ACC112 (cell line): Measurements from ENCODE around the gene IL17RC.
"Not testable (repeated sequence)": the region's sequence is repeated elsewhere in the genome, so short reads cannot be mapped to it uniquely, and the experiment has no call there.

Experiments used
- H2AFZ ChIP-seq: fragments of 200-600 bp; sonication (generic); one replicate; pipeline ENCODE4 v1.6.0; 2017; ENCODE audit warnings: antibody characterized with exemption, low read length; ENCODE audit not compliant: unreplicated experiment
- H3K27ac ChIP-seq: fragments of 200-600 bp; sonication (generic); 2 replicates; pipeline ENCODE4 v1.5.1; 2014; ENCODE audit warnings: low read depth, mild to moderate bottlenecking, antibody characterized with exemption, low read length, moderate library complexity
- H3K27me3 ChIP-seq: fragments of 200-600 bp; sonication (generic); 2 replicates; pipeline ENCODE4 v1.6.1; 2014; ENCODE audit warnings: mild to moderate bottlenecking, antibody characterized with exemption, low read length, moderate library complexity, mixed read lengths; ENCODE audit not compliant: insufficient read depth
- H3K36me3 ChIP-seq: fragments of 200-600 bp; sonication (generic); 2 replicates; pipeline ENCODE4 v1.6.1; 2016; ENCODE audit warnings: mild to moderate bottlenecking, antibody characterized with exemption, low read length, moderate library complexity, mixed read lengths; ENCODE audit not compliant: insufficient read depth
- H3K4me1 ChIP-seq: fragments of 200-600 bp; sonication (generic); one replicate; pipeline ENCODE4 v1.6.1; 2016; ENCODE audit warnings: low read length, mixed read lengths; ENCODE audit not compliant: insufficient read depth, unreplicated experiment, control insufficient read depth
- H3K4me3 ChIP-seq: fragments of 200-600 bp; sonication (generic); 2 replicates; pipeline ENCODE4 v1.5.1; 2014; ENCODE audit warnings: mild to moderate bottlenecking, low read depth, low read length
- H3K79me2 ChIP-seq: fragments of 200-600 bp; sonication (generic); one replicate; pipeline ENCODE4 v1.6.0; 2016; ENCODE audit warnings: low read length; ENCODE audit not compliant: control insufficient read depth, unreplicated experiment, insufficient read depth

Gene IL17RC, protein sequence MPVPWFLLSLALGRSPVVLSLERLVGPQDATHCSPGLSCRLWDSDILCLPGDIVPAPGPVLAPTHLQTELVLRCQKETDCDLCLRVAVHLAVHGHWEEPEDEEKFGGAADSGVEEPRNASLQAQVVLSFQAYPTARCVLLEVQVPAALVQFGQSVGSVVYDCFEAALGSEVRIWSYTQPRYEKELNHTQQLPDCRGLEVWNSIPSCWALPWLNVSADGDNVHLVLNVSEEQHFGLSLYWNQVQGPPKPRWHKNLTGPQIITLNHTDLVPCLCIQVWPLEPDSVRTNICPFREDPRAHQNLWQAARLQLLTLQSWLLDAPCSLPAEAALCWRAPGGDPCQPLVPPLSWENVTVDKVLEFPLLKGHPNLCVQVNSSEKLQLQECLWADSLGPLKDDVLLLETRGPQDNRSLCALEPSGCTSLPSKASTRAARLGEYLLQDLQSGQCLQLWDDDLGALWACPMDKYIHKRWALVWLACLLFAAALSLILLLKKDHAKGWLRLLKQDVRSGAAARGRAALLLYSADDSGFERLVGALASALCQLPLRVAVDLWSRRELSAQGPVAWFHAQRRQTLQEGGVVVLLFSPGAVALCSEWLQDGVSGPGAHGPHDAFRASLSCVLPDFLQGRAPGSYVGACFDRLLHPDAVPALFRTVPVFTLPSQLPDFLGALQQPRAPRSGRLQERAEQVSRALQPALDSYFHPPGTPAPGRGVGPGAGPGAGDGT

DNA sequence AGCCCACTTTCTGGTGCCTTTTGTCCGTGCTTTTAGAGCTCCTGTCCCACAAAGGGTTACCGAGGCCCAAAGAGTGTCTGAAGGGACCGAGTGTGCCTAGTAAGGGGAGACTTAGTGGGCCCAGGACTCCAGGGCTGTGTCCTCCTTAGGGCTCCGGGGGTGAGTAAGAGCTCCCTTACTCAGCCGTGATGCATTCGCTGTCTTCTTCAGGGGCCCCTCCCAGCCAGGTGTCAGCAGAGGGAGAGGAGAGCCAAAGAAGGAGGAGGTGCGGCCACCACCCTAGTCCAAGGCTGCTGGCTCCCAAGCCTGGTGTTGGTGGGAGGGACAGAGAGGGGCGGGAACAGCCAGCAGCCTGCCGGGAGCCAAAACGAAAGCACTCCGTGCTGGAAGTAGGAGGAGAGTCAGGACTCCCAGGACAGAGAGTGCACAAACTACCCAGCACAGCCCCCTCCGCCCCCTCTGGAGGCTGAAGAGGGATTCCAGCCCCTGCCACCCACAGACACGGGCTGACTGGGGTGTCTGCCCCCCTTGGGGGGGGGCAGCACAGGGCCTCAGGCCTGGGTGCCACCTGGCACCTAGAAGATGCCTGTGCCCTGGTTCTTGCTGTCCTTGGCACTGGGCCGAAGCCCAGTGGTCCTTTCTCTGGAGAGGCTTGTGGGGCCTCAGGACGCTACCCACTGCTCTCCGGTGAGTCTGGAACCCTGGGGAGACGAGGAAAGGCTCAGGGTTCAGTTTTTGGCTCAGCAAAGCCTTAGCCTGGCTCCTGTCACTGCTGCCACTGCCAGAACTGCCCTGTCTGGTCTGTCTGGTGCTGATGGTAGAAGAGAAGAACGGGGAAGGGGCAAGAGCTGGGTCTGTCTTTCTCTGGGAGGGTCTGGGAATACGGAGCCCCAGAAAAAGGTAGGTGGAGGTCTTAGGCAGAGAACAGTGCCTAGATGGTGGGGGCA, at the start of gene IL17RC:
Gene IL17RC (plus strand): TSS at position 365 of the 947 bp plus-strand sequence. CDS start 218 bp downstream, at position 583.
- Histone ChIP-seq H3K79me2 (peaks cover 13% of the 10 kb centered on the region), H3K27me3 (no peaks in the 10 kb centered on the region), H3K4me1 (peaks cover 34% of the 10 kb centered on the region), H2AFZ (peak within 1 kb of the TSS; percentile 81), H3K27ac (peak within 1 kb of the TSS; percentile 75), H3K36me3 (no peaks in the 10 kb centered on the region), H3K4me3 (peak within 1 kb of the TSS; percentile 83)

DNA sequence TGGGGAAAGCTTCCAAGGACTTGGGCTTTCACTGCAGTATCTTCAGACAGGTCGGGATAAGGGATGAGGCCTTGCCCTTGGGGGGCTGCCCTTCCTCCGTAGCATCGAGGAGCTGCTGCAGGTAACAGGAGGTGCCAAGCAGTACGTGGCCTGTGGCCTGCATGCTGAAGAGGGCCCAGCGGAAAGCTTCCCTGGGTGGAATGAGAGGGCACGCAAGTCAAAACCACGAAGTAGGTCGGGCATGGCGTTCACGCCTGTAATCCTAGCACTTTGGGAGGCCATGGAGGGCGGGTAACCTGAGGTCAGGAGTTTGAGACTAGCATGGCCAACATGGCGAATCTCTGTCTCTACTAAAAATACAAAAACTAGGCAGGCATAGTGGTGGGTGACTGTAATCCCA, 49.8 kb upstream of the IL17RC start:
- Histone ChIP-seq H3K27me3 (no peaks in the 10 kb centered on the region), H3K4me1 (peaks cover 34% of the 10 kb centered on the region), H2AFZ (no peak overlapping the region), H3K4me3 (no peak overlapping the region), H3K27ac (no peak overlapping the region), H3K79me2 (no peaks in the 10 kb centered on the region), H3K36me3 (no peaks in the 10 kb centered on the region)

DNA sequence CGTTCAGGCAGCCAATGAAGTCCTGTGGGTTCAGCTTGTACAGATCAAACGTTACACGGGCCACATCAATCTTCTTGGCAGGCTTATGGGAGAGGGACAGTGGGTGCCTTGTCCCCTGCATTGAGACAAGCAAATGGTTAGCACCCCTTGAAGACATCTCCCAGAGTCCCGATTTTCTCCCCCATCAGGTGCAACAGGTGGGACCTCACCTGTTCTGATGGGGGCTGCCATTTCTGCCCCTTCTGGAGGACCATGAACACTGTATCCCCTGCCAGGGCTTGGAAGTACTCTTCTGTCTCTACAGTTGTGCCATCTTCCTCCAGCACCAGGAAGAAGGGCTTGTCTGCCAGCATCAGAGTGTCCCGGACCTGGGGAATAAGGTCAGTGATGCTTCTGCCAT, 46.9 kb upstream of the IL17RC start:
- Histone ChIP-seq H3K79me2 (no peaks in the 10 kb centered on the region), H2AFZ (no peak overlapping the region), H3K4me3 (no peak overlapping the region), H3K27me3 (no peaks in the 10 kb centered on the region), H3K27ac (no peak overlapping the region), H3K4me1 (peaks cover 20% of the 10 kb centered on the region), H3K36me3 (no peaks in the 10 kb centered on the region)

DNA sequence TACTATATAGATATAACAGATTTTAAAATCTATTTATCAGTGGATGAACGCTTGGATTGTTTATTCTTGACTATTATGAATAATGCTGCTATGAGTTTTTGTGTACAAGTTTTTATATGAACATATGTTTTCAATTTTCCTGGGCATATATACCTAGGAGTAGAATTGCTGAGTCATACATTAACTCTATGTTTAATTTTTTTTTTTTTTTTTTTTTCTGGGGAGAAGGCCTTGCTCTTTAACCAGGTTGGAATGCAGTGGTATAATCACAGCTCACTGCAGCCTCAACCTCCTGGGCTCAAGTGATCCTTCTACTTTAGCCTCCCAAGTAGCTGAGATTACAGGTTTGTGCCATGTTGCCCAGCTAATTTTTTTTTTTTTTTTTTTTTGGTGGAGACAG, 45.9 kb upstream of the IL17RC start:
- Histone ChIP-seq H3K27ac (peak overlapping the region; percentile 58), H3K27me3 (no peaks in the 10 kb centered on the region), H2AFZ (no peak overlapping the region), H3K36me3 (no peaks in the 10 kb centered on the region), H3K4me1 (peaks cover 27% of the 10 kb centered on the region), H3K4me3 (no peak overlapping the region), H3K79me2 (no peaks in the 10 kb centered on the region)

DNA sequence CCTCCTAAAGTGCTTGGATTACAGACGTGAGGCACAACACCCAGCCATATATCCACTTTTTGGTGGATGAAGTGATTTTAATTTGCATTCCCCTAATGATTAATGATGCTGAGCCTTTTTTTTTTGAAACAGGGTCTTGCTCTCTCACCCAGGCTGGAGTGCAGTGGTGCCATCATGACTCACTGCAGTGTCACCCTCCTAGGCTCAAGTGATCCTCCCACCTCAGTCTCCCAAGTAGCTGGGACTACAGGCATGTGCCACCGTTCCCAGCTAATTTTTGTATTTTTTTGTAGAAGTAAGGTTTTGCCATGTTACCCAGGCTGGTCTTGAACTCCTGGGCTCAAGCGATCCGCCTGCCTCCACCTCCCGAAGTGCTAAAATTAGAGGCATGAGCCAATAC, 44.8 kb upstream of the IL17RC start:
- peak overlapping the region; percentile 58 for H3K27ac ChIP-seq
- H2AFZ ChIP-seq, H3K79me2 ChIP-seq, H3K4me3 ChIP-seq, H3K36me3 ChIP-seq, H3K27me3 ChIP-seq: not testable (repeated sequence)
- H3K4me1 ChIP-seq, result peaks cover 27% of the 10 kb centered on the region

DNA sequence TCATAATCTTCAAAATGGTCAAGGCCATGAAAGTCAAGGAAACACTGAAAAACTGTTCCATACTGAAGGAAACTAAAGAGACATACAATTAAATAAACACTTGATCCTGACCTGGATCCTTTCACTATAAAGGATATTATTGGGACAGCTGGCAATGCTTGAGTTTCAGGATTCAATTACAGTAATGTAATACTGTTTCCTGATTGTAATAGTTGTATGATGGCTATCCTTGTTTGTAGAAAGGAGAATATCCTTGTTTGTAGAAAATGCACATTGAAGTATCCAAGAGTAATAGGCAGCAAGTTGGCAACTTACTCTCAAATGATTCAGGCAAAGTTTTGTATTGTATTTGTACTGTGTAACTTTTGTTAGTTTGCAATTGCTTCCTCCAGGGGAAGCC, 41.5 kb upstream of the IL17RC start:
- H3K79me2 ChIP-seq, result no peaks in the 10 kb centered on the region
- peak overlapping the region; percentile 74 for H2AFZ ChIP-seq
- H3K27ac ChIP-seq, result no peak overlapping the region

DNA sequence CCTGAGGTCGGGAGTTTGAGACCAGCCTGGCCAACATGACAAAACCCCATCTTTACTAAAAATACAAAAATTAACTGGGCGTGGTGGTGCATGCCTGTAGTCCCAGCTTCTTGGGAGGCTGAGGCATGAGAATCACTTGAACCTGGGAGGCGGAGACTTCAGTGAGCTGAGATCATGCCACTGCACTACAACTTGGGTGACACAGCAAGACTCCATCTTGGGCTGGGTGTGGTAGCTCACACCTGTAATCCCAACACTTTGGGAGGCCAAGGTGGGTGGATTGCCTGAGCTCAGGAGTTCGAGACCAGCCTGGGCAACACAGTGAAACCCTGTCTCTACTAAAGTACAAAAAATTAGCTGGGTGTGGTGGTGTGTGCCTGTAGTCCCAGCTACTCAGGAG, 40.6 kb upstream of the IL17RC start:
- peaks cover 37% of the 10 kb centered on the region for H3K4me1 ChIP-seq
- H3K79me2 ChIP-seq, H2AFZ ChIP-seq, H3K4me3 ChIP-seq, H3K27ac ChIP-seq, H3K27me3 ChIP-seq, H3K36me3 ChIP-seq: not testable (repeated sequence)

More for the DNA sequence above, 41.5 kb upstream of the IL17RC start:
- no peaks in the 10 kb centered on the region for H3K36me3 ChIP-seq
- no peak overlapping the region for H3K4me3 ChIP-seq
- H3K27me3 ChIP-seq, result no peaks in the 10 kb centered on the region
- H3K4me1 ChIP-seq, result peaks cover 42% of the 10 kb centered on the region

DNA sequence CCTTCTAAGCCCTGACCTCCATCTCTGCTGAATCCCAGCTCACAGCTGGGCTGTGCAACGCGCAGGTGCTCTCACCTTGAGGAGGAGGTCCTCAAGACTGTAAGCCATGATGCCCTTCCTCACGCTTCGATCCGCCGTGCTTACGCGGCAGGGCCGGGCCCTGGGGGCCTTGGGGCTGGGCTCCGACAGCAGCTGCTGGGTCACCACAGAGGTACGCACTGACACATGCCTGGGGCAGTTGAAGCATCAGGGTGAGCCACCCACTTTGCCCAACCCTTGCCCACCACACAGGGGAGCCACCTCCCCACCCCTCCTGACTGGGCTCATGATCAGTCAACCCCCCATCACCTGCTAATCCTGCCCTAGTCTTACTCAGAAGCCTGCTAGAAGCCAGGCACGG, 39.9 kb upstream of the IL17RC start:
- Histone ChIP-seq H3K4me1 (peaks cover 30% of the 10 kb centered on the region), H3K79me2 (no peaks in the 10 kb centered on the region), H2AFZ (no peak overlapping the region), H3K36me3 (no peaks in the 10 kb centered on the region), H3K4me3 (no peak overlapping the region), H3K27me3 (no peaks in the 10 kb centered on the region), H3K27ac (no peak overlapping the region)

DNA sequence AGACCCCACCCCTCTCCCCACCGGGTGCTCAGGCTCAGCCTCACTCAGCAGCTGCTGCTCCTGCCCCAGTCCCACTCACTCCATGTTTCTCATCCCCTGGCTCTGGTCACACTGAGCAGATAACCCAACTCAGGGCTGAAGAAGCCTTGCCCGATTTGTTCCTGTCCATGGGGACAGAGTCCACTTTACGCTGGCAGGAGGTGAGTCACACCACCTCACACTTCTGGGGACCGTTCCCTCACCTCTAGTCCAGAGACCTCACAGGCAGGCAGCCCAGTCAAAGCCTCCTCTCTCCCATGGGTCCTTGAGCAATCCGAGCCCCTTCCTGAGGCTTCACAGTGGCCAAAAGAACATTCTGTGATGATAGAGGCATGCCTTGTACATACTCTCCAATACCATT, 38.2 kb upstream of the IL17RC start:
- H2AFZ ChIP-seq, result no peak overlapping the region
- peaks cover 26% of the 10 kb centered on the region for H3K4me1 ChIP-seq

DNA sequence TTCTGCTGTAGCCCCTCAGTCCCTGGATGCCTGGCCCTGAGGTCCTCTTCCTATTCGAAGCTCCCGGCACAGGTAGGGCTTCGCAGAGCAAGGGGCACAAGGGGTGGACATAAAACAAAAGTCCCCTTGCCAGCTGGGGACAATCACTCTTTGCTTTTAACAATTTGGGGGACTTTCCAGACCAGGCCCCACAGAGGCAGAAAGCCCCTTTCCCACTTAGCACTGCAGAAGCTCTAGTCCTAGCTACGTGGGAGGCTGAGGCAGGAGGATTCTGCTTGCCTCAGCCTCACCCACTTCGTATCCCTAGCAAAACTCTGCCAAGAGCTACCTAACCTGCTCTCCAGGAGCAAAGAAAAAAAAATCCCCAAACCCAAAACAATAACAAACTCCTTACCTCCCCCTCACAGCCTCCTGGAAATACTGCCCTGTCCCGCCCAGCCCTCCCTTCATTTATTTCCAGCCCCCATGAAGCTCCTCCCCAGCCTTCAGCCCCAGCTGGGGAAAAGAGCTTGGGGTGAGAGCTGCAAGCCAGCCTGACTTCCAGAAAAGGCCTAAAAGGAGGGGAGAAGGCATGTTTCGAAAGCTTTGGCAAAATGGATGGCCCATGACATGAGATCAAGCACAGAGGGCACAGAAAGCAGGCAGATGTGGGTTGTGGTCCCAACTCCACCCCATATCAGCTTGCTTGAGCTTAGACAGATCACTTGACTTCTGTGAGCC, 36.9 kb upstream of the IL17RC start, which contains the start of gene CIDEC:
Gene CIDEC (minus strand): TSS at position 424 of the 720 bp plus-strand sequence. CDS start 1,767 bp downstream, outside the sequence.
- Histone ChIP-seq H2AFZ (no peak within 1 kb of the TSS), H3K27me3 (no peaks in the 10 kb centered on the region), H3K79me2 (no peaks in the 10 kb centered on the region), H3K27ac (peak within 1 kb of the TSS; percentile 44), H3K4me1 (peaks cover 35% of the 10 kb centered on the region), H3K36me3 (no peaks in the 10 kb centered on the region), H3K4me3 (no peak within 1 kb of the TSS)

More for the DNA sequence above, 38.2 kb upstream of the IL17RC start:
- Histone ChIP-seq H3K79me2 (no peaks in the 10 kb centered on the region), H3K27me3 (no peaks in the 10 kb centered on the region), H3K27ac (peak overlapping the region; percentile 47), H3K4me3 (no peak overlapping the region), H3K36me3 (no peaks in the 10 kb centered on the region)
